Mucosa of descending colon (tissue), 3 donors: Measurements from ENCODE around the gene NCKAP1. TPM values are rescaled to one million over a fixed set of nuclear protein-coding genes. Genes with fewer than 3 reads are reported as not detected.

ENCODE experiments used
- ATAC-seq: fragments of 200-7000 bp; cut with Tn5 transposase; one replicate; pipeline ENCODE4 v1.9.1; 2020; ENCODE audit warnings: mild to moderate bottlenecking, moderate library complexity
- DNase-seq, 3 donors: peaks; one replicate each; pipeline ENCODE4 v3.0.0-alpha.2; 2020
- H3K36me3 ChIP-seq: fragments of 200-600 bp; one replicate; pipeline ENCODE4 v1.8.0; 2021; ENCODE audit warnings: low read depth, mild to moderate bottlenecking
- H3K4me1 ChIP-seq: fragments of 200-600 bp; one replicate; pipeline ENCODE4 v1.8.0; 2021; ENCODE audit warnings: low read depth, mild to moderate bottlenecking
- H3K4me3 ChIP-seq: fragments of 200-600 bp; one replicate; pipeline ENCODE4 v1.8.0; 2021; ENCODE audit warnings: mild to moderate bottlenecking
- H3K9me3 ChIP-seq: fragments of 200-600 bp; one replicate; pipeline ENCODE4 v1.8.0; 2021; ENCODE audit warnings: mild to moderate bottlenecking
- CTCF ChIP-seq: fragments of 200-600 bp; IDR thresholded peaks from one replicate; pipeline ENCODE4 v1.8.0; 2022; ENCODE audit warnings: antibody characterized with exemption, mild to moderate bottlenecking
- intact Hi-C, 2 donors: fragments of 100-400 bp; cut with DNase I in 1 of 2; cut with micrococcal nuclease in 1 of 2; formaldehyde crosslinking; loops; one replicate each; pipeline versions ENCODE4 v1.11.0 to v1.11.1; 2022; cut with DNase I, micrococcal nuclease
- total RNA-seq, 3 donors: library from RNA; stranded (reverse); fragmentation: NEBNext Ultra II Directional in 2 of 3; extraction: Animal tissue kit (Norgen Biotek cat#: 25700) in 2 of 3; gene quantifications; one replicate each; pipeline versions ENCODE4 v1.2.1 to v1.2.4, GENCODE V29; 2021 to 2023
- donor health status: DM: no; HTN: no; CAD: no; lungs with moderate emphysema.
- donor health status: DM: no; HTN: no; CAD: no.
- donor health status: DM: no; HTN: yes; CAD: no.

The NCKAP1 gene
- total RNA-seq, 3 donors from 2014 or later = 81.5 to 194 (median 87.2) TPM

GRCh38 chr2:183040604-183041003 is 2.3 kb upstream of the NCKAP1 start:
- no peaks in the 10 kb centered on the region for H3K36me3 ChIP-seq
- ATAC-seq (no peak), DNase-seq (no peak)
- no peaks in the 10 kb centered on the region for H3K9me3 ChIP-seq
- no peak overlapping the region for H3K4me3 ChIP-seq
- intact Hi-C loops = no loop called here
- peaks cover 17% of the 10 kb centered on the region for H3K4me1 ChIP-seq
- no peak for TF ChIP-seq CTCF

GRCh38 chr2:183037553-183038340 is 510 bp downstream of the NCKAP1 start:
- peak; percentile 69 for ATAC-seq
- no peak for TF ChIP-seq CTCF
- H3K36me3 ChIP-seq = no peaks in the 10 kb centered on the region
- peak overlapping the region; percentile 61 for H3K4me3 ChIP-seq
- intact Hi-C loops = no loop called here
- peaks cover 22% of the 10 kb centered on the region for H3K4me1 ChIP-seq
- DNase-seq = peak in 2 of 3 donors; percentile 56 to 72
- H3K9me3 ChIP-seq = no peaks in the 10 kb centered on the region

GRCh38 chr2:183037074-183037552 is 1.1 kb downstream of the NCKAP1 start:
- no peaks in the 10 kb centered on the region for H3K36me3 ChIP-seq
- H3K4me3 ChIP-seq = peak overlapping the region; percentile 61
- no peaks in the 10 kb centered on the region for H3K9me3 ChIP-seq
- intact Hi-C loops = no loop called here
- ATAC-seq (peak; percentile 32), DNase-seq (no peak)
- H3K4me1 ChIP-seq = peaks cover 22% of the 10 kb centered on the region
- no peak for TF ChIP-seq CTCF

- Histone ChIP-seq H3K9me3 (no peaks in the 10 kb centered on the region), H3K4me3 (no peak overlapping the region), H3K36me3 (no peaks in the 10 kb centered on the region), H3K4me1 (peaks cover 22% of the 10 kb centered on the region)
- ATAC-seq = no peak
- TF ChIP-seq CTCF = no peak
- intact Hi-C loops = no loop called here
- no peak for DNase-seq
Measured at GRCh38 chr2:183035954-183036669, 2.1 kb downstream of the NCKAP1 start.

- Histone ChIP-seq H3K36me3 (no peaks in the 10 kb centered on the region), H3K4me3 (no peak overlapping the region), H3K9me3 (no peaks in the 10 kb centered on the region), H3K4me1 (peaks cover 22% of the 10 kb centered on the region)
- intact Hi-C loops = no loop called here
- DNase-seq (no peak), ATAC-seq (no peak)
- TF ChIP-seq CTCF = no peak
Measured at GRCh38 chr2:183035298-183035953, 2.8 kb downstream of the NCKAP1 start.
